Hepatocyte (in vitro differentiated cells): ENCODE data around the gene EEFSEC. TPM values are rescaled to one million over a fixed set of nuclear protein-coding genes. Genes with fewer than 3 reads are reported as not detected.

Source experiments
- DNase-seq: peaks from one replicate; pipeline ENCODE4 v3.0.0-alpha.2; 2016; ENCODE audit warnings: low spot score
- H2AFZ ChIP-seq: fragments of 200-600 bp; sonication (generic); 2 replicates; pipeline ENCODE4 v1.6.0; 2016; ENCODE audit warnings: antibody characterized with exemption, mild to moderate bottlenecking
- H3K27ac ChIP-seq: fragments of 200-600 bp; sonication (generic); 2 replicates; pipeline ENCODE4 v1.5.1; 2016; ENCODE audit warnings: mild to moderate bottlenecking
- H3K27me3 ChIP-seq: fragments of 200-600 bp; sonication (generic); 2 replicates; pipeline ENCODE4 v1.6.1; 2016
- H3K36me3 ChIP-seq: fragments of 200-600 bp; sonication (generic); replicated peaks from 2 replicates; pipeline ENCODE4 v1.5.1; 2016; ENCODE audit warnings: low read depth; ENCODE audit not compliant: insufficient read depth
- H3K4me1 ChIP-seq: fragments of 200-600 bp; sonication (generic); 2 replicates; pipeline ENCODE4 v1.5.1; 2016; ENCODE audit warnings: mild to moderate bottlenecking, moderate library complexity; ENCODE audit not compliant: insufficient read depth
- H3K4me2 ChIP-seq: fragments of 200-600 bp; sonication (generic); 2 replicates; pipeline ENCODE4 v1.6.0; 2016
- H3K4me3 ChIP-seq: fragments of 200-600 bp; sonication (generic); 2 replicates; pipeline ENCODE4 v1.5.1; 2016; ENCODE audit warnings: mild to moderate bottlenecking
- H3K79me2 ChIP-seq: fragments of 200-600 bp; sonication (generic); 2 replicates; pipeline ENCODE4 v1.6.0; 2017; ENCODE audit warnings: mild to moderate bottlenecking
- H3K9me2 ChIP-seq: fragments of 200-600 bp; sonication (generic); replicated peaks from 2 replicates; pipeline ENCODE4 v1.6.0; 2017; ENCODE audit warnings: mild to moderate bottlenecking; ENCODE audit not compliant: insufficient read depth
- H3K9me3 ChIP-seq: fragments of 200-600 bp; sonication (generic); 2 replicates; pipeline ENCODE4 v1.5.1; 2016; ENCODE audit warnings: low read depth, mild to moderate bottlenecking
- H4K20me1 ChIP-seq: fragments of 200-600 bp; sonication (generic); 2 replicates; pipeline ENCODE4 v1.6.0; 2016; ENCODE audit warnings: mild to moderate bottlenecking; ENCODE audit not compliant: insufficient read depth, poor library complexity, severe bottlenecking
- CTCF ChIP-seq: fragments of 200-600 bp; sonication (generic); IDR thresholded peaks from 2 replicates; pipeline ENCODE4 v1.5.1; 2016; ENCODE audit warnings: antibody characterized with exemption, mild to moderate bottlenecking; ENCODE audit not compliant: poor library complexity
- EZH2 ChIP-seq: fragments of 200-600 bp; sonication (generic); IDR thresholded peaks from 2 replicates; pipeline ENCODE4 v1.6.1; 2016; ENCODE audit warnings: antibody characterized with exemption, mild to moderate bottlenecking, borderline replicate concordance
- EZH2phosphoT487 ChIP-seq: fragments of 200-600 bp; sonication (generic); IDR thresholded peaks from one replicate; pipeline ENCODE4 v1.6.1; 2018; ENCODE audit warnings: antibody characterized with exemption, mild to moderate bottlenecking, low read depth, moderate library complexity; ENCODE audit not compliant: unreplicated experiment, severe bottlenecking
- WGBS: methylation state at CpG from one replicate; pipeline ENCODE4 v1.1.6; 2016; ENCODE audit warnings: low lambda C conversion rate; ENCODE audit errors: missing lambda C conversion rate; 5-methylcytosine and 5-hydroxymethylcytosine counted together
- polyA plus RNA-seq: library from polyadenylated mRNA; unstranded; fragments of >200 nt; fragmentation: Nextera tagmentation; extraction: Ambion mirVana; gene quantifications from 2 replicates; pipeline ENCODE4 v1.2.1, GENCODE V29; 2016
- total RNA-seq: library from RNA; depleted of rRNA; stranded (reverse); fragments of >200 nt; gene quantifications from 2 replicates; pipeline ENCODE4 v1.2.3, GENCODE V29; 2014

Gene EEFSEC
- total and polyA plus RNA-seq, 2 experiments from 2014 or later = 9.8 to 17.5 TPM

GRCh38 chr3:128279601-128279880 lies 126.3 kb downstream of the EEFSEC start:
- Histone ChIP-seq H3K79me2 (no peaks in the 10 kb centered on the region), H3K9me3 (no peaks in the 10 kb centered on the region), H3K27me3 (no peaks in the 10 kb centered on the region), H3K9me2 (no peaks in the 10 kb centered on the region), H3K4me2 (peak overlapping the region; percentile 31), H3K4me1 (peaks cover 59% of the 10 kb centered on the region), H4K20me1 (no peaks in the 10 kb centered on the region), H3K36me3 (no peaks in the 10 kb centered on the region), H2AFZ (no peak overlapping the region), H3K4me3 (no peak overlapping the region), H3K27ac (peak overlapping the region; percentile 76)
- DNase-seq = no peak
- TF ChIP-seq CTCF (no peak), EZH2phosphoT487 (no peak), EZH2 (no peak)
- WGBS = 58% methylated on average over 3 of the region's 3 CpGs

GRCh38 chr3:128280481-128281052 lies 127.3 kb downstream of the EEFSEC start:
- H3K27me3 ChIP-seq = no peaks in the 10 kb centered on the region
- DNase-seq = no peak

GRCh38 chr3:128281056-128281455 lies 127.8 kb downstream of the EEFSEC start:
- no peaks in the 10 kb centered on the region for H3K36me3 ChIP-seq
- H3K4me1 ChIP-seq = peaks cover 59% of the 10 kb centered on the region
- H3K4me2 ChIP-seq = no peak overlapping the region
- no peaks in the 10 kb centered on the region for H3K9me2 ChIP-seq
- DNase-seq = no peak
- H3K27me3 ChIP-seq = no peaks in the 10 kb centered on the region
- no peaks in the 10 kb centered on the region for H3K79me2 ChIP-seq
- no peak for TF ChIP-seq EZH2phosphoT487
- TF ChIP-seq EZH2 = no peak
- TF ChIP-seq CTCF = no peak
- H3K27ac ChIP-seq = peak overlapping the region; percentile 76
- no peaks in the 10 kb centered on the region for H4K20me1 ChIP-seq
- WGBS = 34% methylated on average over 2 of the region's 2 CpGs
- no peak overlapping the region for H2AFZ ChIP-seq
- no peaks in the 10 kb centered on the region for H3K9me3 ChIP-seq
- no peak overlapping the region for H3K4me3 ChIP-seq

More at GRCh38 chr3:128280481-128281052, 127.3 kb downstream of the EEFSEC start:
- no peaks in the 10 kb centered on the region for H4K20me1 ChIP-seq
- H3K9me2 ChIP-seq = no peaks in the 10 kb centered on the region
- no peak overlapping the region for H3K4me3 ChIP-seq
- WGBS = 34% methylated on average over 8 of the region's 8 CpGs
- TF ChIP-seq EZH2 (no peak), EZH2phosphoT487 (no peak)
- H3K4me1 ChIP-seq = peaks cover 59% of the 10 kb centered on the region
- H3K36me3 ChIP-seq = no peaks in the 10 kb centered on the region
- peak overlapping the region; percentile 76 for H3K27ac ChIP-seq
- H3K9me3 ChIP-seq = no peaks in the 10 kb centered on the region
- no peak overlapping the region for H2AFZ ChIP-seq
- H3K4me2 ChIP-seq = no peak overlapping the region
- H3K79me2 ChIP-seq = no peaks in the 10 kb centered on the region

GRCh38 chr3:128281461-128282367 lies 128.4 kb downstream of the EEFSEC start:
- H3K27me3 ChIP-seq = no peaks in the 10 kb centered on the region
- no peaks in the 10 kb centered on the region for H3K36me3 ChIP-seq
- no peaks in the 10 kb centered on the region for H4K20me1 ChIP-seq
- H2AFZ ChIP-seq = no peak overlapping the region
- WGBS = 75% methylated on average over 11 of the region's 11 CpGs
- no peaks in the 10 kb centered on the region for H3K9me3 ChIP-seq
- no peak for TF ChIP-seq EZH2
- no peak for TF ChIP-seq EZH2phosphoT487
- TF ChIP-seq CTCF = no peak
- H3K9me2 ChIP-seq = no peaks in the 10 kb centered on the region
- no peak for DNase-seq
- no peak overlapping the region for H3K4me3 ChIP-seq
- no peak overlapping the region for H3K4me2 ChIP-seq
- H3K27ac ChIP-seq = peak overlapping the region; percentile 76
- peaks cover 56% of the 10 kb centered on the region for H3K4me1 ChIP-seq
- no peaks in the 10 kb centered on the region for H3K79me2 ChIP-seq
